Endothelial cell (in vitro differentiated cells): ENCODE results near the gene DCBLD2. TPM values are rescaled to one million over a fixed set of nuclear protein-coding genes. Genes with fewer than 3 reads are reported as not detected.
"Not testable (repeated sequence)": the region's sequence is repeated elsewhere in the genome, so short reads cannot be mapped to it uniquely, and the experiment has no call there.

Experiments
- DNase-seq: peaks from one replicate; pipeline ENCODE4 v3.0.0; 2021; ENCODE audit warnings: low spot score
- H3K27ac Mint-ChIP-seq: one replicate; pipeline ENCODE4 v1.8.0; 2021; ENCODE audit warnings: mixed read lengths, inconsistent platforms; ENCODE audit not compliant: unreplicated experiment
- H3K27me3 Mint-ChIP-seq: one replicate; pipeline ENCODE4 v1.8.0; 2021; ENCODE audit warnings: mild to moderate bottlenecking, moderate library complexity, mixed read lengths, inconsistent platforms; ENCODE audit not compliant: unreplicated experiment
- H3K36me3 Mint-ChIP-seq: one replicate; pipeline ENCODE4 v1.8.0; 2021; ENCODE audit warnings: mild to moderate bottlenecking, low read depth, mixed read lengths, inconsistent platforms; ENCODE audit not compliant: unreplicated experiment
- H3K4me1 Mint-ChIP-seq: one replicate; pipeline ENCODE4 v1.8.0; 2021; ENCODE audit warnings: mild to moderate bottlenecking, mixed read lengths, inconsistent platforms; ENCODE audit not compliant: unreplicated experiment
- H3K4me3 Mint-ChIP-seq: one replicate; pipeline ENCODE4 v1.8.0; 2021; ENCODE audit warnings: mild to moderate bottlenecking, mixed read lengths, inconsistent platforms; ENCODE audit not compliant: unreplicated experiment
- H3K9me3 Mint-ChIP-seq: one replicate; pipeline ENCODE4 v1.8.0; 2021; ENCODE audit warnings: mixed read lengths, inconsistent platforms; ENCODE audit not compliant: unreplicated experiment
- total RNA-seq: library from RNA; stranded (reverse); fragmentation: NEBNext Ultra II Directional; extraction: Animal tissue kit (Norgen Biotek cat#: 25700); gene quantifications from one replicate; pipeline ENCODE4 v1.2.1, GENCODE V29; 2021; ENCODE audit not compliant: unreplicated experiment
- TF ChIP-seq, protein P1 (sequence below): fragments of 200-600 bp; sonication (generic); IDR thresholded peaks from one replicate; pipeline ENCODE4 v1.5.0; 2021; ENCODE audit warnings: antibody characterized with exemption; ENCODE audit not compliant: unreplicated experiment

The DCBLD2 gene
- total RNA-seq, 1 donor from 2014 or later = 26.9 TPM

GRCh38 chr3:98885851-98886250 is 15.6 kb downstream of the DCBLD2 start:
- Mint-ChIP-seq H3K36me3 (no peaks in the 10 kb centered on the region), H3K27me3 (no peaks in the 10 kb centered on the region), H3K27ac (no peak overlapping the region), H3K4me3 (no peak overlapping the region), H3K4me1 (no peaks in the 10 kb centered on the region), H3K9me3 (no peaks in the 10 kb centered on the region)
- no peak for DNase-seq
- TF ChIP-seq, protein P1, sequence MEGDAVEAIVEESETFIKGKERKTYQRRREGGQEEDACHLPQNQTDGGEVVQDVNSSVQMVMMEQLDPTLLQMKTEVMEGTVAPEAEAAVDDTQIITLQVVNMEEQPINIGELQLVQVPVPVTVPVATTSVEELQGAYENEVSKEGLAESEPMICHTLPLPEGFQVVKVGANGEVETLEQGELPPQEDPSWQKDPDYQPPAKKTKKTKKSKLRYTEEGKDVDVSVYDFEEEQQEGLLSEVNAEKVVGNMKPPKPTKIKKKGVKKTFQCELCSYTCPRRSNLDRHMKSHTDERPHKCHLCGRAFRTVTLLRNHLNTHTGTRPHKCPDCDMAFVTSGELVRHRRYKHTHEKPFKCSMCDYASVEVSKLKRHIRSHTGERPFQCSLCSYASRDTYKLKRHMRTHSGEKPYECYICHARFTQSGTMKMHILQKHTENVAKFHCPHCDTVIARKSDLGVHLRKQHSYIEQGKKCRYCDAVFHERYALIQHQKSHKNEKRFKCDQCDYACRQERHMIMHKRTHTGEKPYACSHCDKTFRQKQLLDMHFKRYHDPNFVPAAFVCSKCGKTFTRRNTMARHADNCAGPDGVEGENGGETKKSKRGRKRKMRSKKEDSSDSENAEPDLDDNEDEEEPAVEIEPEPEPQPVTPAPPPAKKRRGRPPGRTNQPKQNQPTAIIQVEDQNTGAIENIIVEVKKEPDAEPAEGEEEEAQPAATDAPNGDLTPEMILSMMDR = no peak

- Mint-ChIP-seq H3K27me3 (no peaks in the 10 kb centered on the region), H3K27ac (no peak overlapping the region), H3K4me3 (no peak overlapping the region), H3K9me3 (no peaks in the 10 kb centered on the region), H3K4me1 (no peaks in the 10 kb centered on the region), H3K36me3 (no peaks in the 10 kb centered on the region)
- no peak for DNase-seq
- TF ChIP-seq, protein P1 = no peak
Measured at GRCh38 chr3:98884675-98885371, 16.7 kb downstream of the DCBLD2 start.

DNA sequence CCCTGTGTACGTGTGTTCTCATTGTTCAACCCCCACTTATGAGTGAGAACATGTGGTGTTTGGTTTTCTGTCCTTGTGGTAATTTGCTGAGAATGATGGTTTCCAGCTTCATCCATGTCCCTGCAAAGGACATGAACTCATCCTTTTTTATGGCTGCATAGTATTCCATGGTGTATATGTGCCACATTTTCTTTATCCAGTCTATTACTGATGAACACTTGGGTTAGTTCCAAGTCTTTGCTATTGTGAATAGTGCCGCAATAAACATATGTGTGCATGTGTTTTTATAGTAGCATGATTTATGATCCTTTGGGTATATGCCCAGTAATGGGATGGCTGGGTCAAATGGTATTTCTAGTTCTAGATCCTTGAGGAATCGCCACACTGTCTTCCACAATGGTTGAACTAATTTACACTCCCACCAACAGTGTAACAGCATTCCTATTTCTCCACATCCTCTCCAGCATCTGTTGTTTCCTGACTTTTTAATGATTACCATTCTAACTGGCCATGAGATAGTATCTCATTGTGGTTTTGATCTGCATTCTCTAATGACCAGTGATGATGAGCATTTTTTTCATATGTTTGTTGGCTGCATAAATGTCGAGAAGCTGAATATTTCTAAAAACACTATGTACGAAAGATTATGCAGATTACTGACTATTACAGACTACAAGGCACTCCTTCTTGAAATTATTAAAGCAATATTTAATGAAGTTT is 18.7 kb downstream of the DCBLD2 start:
- H3K27me3 Mint-ChIP-seq, H3K9me3 Mint-ChIP-seq, H3K4me1 Mint-ChIP-seq, H3K27ac Mint-ChIP-seq, DNase-seq, H3K36me3 Mint-ChIP-seq, H3K4me3 Mint-ChIP-seq: not testable (repeated sequence)

GRCh38 chr3:98877132-98877531 is 24.4 kb downstream of the DCBLD2 start:
- H3K36me3 Mint-ChIP-seq = no peaks in the 10 kb centered on the region
- TF ChIP-seq, protein P1 = no peak
- no peaks in the 10 kb centered on the region for H3K9me3 Mint-ChIP-seq

DNA sequence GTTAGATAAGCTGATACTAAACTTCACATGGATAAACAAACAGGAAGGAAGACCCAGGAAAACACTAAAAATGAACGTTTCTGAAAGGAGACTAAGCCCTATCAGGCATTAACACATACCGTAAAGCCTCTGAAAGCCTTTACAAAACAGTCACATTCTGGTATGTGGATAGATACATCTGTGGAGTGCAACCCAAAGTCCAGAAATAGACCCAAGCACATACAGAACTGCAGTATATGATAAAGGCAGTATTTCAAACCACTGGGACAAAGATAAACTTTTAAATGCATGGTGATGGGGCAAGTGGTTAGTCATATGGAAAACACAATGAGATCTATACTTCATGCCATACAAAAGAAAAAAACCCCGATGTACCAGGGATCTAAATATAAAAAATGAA is 26.0 kb downstream of the DCBLD2 start:
- Mint-ChIP-seq H3K9me3 (no peaks in the 10 kb centered on the region), H3K4me3 (no peak overlapping the region), H3K4me1 (peaks cover 7% of the 10 kb centered on the region), H3K27me3 (peaks cover 1% of the 10 kb centered on the region), H3K27ac (no peak overlapping the region), H3K36me3 (no peaks in the 10 kb centered on the region)
- no peak for DNase-seq
- TF ChIP-seq, protein P1 = no peak

More at GRCh38 chr3:98877132-98877531, 24.4 kb downstream of the DCBLD2 start:
- no peak overlapping the region for H3K4me3 Mint-ChIP-seq
- H3K4me1 Mint-ChIP-seq = peaks cover 7% of the 10 kb centered on the region
- no peak for DNase-seq
- peaks cover 1% of the 10 kb centered on the region for H3K27me3 Mint-ChIP-seq
- no peak overlapping the region for H3K27ac Mint-ChIP-seq
